IPS-18a (cell line): ENCODE results near the gene PDLIM5.

Experiments used
- H3K27ac ChIP-seq: one replicate; pipeline ENCODE4 v1.5.1; 2013; ENCODE audit warnings: low read length
- H3K27me3 ChIP-seq: one replicate; pipeline ENCODE4 v1.6.1; 2013; ENCODE audit warnings: mild to moderate bottlenecking, low read length; ENCODE audit not compliant: control insufficient read depth, insufficient read depth
- H3K36me3 ChIP-seq: one replicate; pipeline ENCODE4 v1.6.1; 2013; ENCODE audit warnings: low read depth, low read length; ENCODE audit not compliant: control insufficient read depth
- H3K4me1 ChIP-seq: one replicate; pipeline ENCODE4 v1.6.1; 2013; ENCODE audit warnings: low read depth, low read length; ENCODE audit not compliant: control insufficient read depth
- H3K4me3 ChIP-seq: one replicate; pipeline ENCODE4 v1.5.1; 2013; ENCODE audit warnings: low read length
- H3K9ac ChIP-seq: one replicate; pipeline ENCODE4 v1.6.1; 2013; ENCODE audit warnings: mild to moderate bottlenecking, low read length, moderate library complexity
- H3K9me3 ChIP-seq: one replicate; pipeline ENCODE4 v1.6.1; 2013; ENCODE audit warnings: low read depth, low read length; ENCODE audit not compliant: control insufficient read depth

Gene PDLIM5

DNA sequence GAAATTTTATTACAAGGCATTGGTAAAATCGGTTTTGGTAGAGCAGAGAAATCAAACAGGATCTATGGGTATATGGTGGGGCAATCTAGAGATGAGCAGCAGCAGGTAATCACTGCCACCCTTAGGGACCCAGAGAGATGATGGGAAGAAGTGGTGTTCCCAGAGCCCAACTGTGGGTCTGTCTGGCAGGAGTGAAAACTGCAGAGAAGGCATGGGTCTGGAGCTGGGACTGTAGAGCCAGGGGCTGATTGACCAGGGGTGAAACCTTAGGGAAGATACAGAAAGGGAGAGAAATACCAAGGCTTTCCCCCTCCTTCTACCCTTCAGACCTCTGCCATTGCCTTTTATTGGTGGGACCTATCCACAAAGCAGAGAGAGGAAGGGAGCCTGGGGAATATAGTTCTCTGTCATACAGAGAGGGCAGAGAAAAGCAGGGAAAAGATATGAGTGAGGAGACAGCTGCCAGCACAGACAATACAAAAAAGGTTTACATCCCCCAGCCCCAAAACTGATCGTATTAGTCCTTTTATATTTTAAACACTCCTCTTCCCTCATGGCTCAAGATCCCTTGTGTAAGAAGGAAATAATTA is 28.7 kb downstream of the PDLIM5 start:
- no peak overlapping the region for H3K9ac ChIP-seq
- no peak overlapping the region for H3K27ac ChIP-seq
- peaks cover 19% of the 10 kb centered on the region for H3K4me1 ChIP-seq
- H3K4me3 ChIP-seq = no peak overlapping the region
- no peaks in the 10 kb centered on the region for H3K36me3 ChIP-seq
- no peaks in the 10 kb centered on the region for H3K27me3 ChIP-seq
- no peaks in the 10 kb centered on the region for H3K9me3 ChIP-seq

DNA sequence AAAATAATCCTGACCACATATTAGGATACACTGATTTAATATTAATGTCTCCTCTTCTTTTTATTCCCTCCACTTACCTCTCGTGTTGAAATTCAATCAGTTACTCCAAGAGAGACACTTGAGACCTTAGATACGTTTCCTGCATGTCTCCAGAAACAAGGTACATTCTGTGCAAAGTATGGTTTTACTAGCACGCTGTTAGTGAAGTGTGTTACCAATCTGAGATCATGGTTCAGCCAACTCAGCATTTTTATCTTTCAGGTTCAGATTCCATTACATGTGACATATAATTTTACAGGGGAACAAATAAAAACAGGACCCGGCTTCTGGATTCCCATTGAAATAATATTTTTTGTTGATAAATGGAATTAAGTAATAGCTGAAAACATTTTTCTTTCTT is 32.2 kb downstream of the PDLIM5 start:
- Histone ChIP-seq H3K9me3 (no peaks in the 10 kb centered on the region), H3K4me1 (peaks cover 7% of the 10 kb centered on the region), H3K27me3 (no peaks in the 10 kb centered on the region), H3K36me3 (no peaks in the 10 kb centered on the region), H3K9ac (no peak overlapping the region), H3K27ac (no peak overlapping the region), H3K4me3 (no peak overlapping the region)

DNA sequence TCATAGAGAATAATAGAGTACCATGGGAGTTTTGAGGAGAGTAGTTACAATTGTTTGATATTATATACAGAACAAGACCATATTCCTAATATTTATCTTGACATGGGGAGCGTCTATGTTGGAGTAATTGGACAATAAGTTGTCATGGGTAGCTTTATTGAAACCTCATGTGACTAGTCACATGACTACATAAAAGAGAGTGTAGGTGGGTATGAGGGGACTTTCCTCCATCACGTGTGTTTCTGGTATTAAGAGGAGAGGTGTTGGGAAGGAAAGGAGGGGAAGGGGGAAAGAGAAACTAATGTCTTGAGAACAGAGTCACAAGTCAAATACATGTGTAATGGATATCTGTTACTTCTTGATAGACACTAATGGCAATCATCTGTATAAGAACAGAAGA is 33.1 kb downstream of the PDLIM5 start:
- Histone ChIP-seq H3K4me1 (peaks cover 7% of the 10 kb centered on the region), H3K36me3 (no peaks in the 10 kb centered on the region), H3K27ac (no peak overlapping the region), H3K9me3 (no peaks in the 10 kb centered on the region), H3K27me3 (no peaks in the 10 kb centered on the region), H3K9ac (no peak overlapping the region), H3K4me3 (no peak overlapping the region)

DNA sequence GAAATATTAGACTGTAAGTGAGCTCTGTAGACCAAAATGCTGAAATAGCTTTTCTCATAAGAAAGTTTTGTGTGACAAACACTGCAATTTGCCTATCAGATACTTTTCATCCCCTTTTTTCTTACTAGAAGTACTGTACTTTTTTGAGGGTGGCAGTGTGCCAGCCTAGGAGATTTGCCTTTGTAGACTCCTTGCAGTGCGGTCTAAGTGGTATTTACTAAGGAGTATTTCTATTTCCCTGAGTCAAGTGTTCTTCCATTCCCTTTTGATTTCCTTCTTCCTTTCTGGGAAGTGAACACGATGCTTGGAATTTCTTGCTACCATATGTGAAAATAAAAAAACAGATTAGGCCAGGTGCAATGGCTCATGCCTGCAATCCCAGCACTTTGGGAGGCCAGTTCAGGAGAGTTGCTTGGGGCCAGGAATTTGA is 34.6 kb downstream of the PDLIM5 start:
- no peaks in the 10 kb centered on the region for H3K9me3 ChIP-seq
- H3K9ac ChIP-seq = no peak overlapping the region
- H3K27me3 ChIP-seq = no peaks in the 10 kb centered on the region
- H3K36me3 ChIP-seq = no peaks in the 10 kb centered on the region
- no peak overlapping the region for H3K27ac ChIP-seq
- no peak overlapping the region for H3K4me3 ChIP-seq
- H3K4me1 ChIP-seq = no peaks in the 10 kb centered on the region

DNA sequence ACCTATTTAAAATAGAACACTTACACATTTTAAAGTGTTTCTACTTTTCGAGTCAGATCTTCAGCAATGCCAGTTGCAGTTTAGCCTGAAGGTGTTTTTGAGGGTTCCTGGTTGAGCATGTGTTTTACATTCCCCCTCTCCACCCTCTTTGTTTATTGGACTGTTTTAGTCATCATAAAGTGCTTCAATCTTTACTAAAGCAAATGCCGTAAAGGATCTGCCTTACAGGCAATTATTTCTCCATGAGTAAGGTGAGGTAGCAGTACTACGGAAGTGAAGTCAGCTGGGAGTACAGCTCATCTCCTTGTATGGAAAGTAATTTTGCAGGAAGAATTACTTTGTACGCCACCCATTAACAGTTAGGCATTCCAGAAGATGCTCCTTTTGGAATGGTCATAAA is 36.9 kb downstream of the PDLIM5 start:
- Histone ChIP-seq H3K27me3 (no peaks in the 10 kb centered on the region), H3K9ac (no peak overlapping the region), H3K4me1 (no peaks in the 10 kb centered on the region), H3K9me3 (no peaks in the 10 kb centered on the region), H3K36me3 (no peaks in the 10 kb centered on the region), H3K4me3 (no peak overlapping the region), H3K27ac (no peak overlapping the region)

DNA sequence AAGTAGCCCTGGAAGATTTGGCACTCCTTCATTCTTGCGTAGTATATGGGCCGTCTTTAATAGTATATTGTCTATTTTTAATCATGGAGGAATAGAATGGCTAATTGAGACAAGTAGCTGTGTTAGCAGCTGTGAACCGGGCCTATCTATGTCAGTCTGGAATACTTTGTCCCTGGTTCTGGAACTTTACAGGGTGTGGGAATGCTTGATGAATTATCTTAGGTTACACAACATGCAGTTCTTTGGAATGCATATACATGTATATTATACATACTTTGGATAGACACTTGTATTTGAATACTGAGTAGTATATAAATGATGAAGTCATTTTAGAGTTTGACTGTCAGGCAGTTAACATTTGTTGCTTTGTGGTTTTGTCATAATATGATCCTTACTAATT is 37.4 kb downstream of the PDLIM5 start:
- H3K9me3 ChIP-seq = no peaks in the 10 kb centered on the region
- no peak overlapping the region for H3K9ac ChIP-seq
- no peak overlapping the region for H3K4me3 ChIP-seq
- no peak overlapping the region for H3K27ac ChIP-seq
- no peaks in the 10 kb centered on the region for H3K4me1 ChIP-seq
- no peaks in the 10 kb centered on the region for H3K36me3 ChIP-seq
- H3K27me3 ChIP-seq = no peaks in the 10 kb centered on the region

DNA sequence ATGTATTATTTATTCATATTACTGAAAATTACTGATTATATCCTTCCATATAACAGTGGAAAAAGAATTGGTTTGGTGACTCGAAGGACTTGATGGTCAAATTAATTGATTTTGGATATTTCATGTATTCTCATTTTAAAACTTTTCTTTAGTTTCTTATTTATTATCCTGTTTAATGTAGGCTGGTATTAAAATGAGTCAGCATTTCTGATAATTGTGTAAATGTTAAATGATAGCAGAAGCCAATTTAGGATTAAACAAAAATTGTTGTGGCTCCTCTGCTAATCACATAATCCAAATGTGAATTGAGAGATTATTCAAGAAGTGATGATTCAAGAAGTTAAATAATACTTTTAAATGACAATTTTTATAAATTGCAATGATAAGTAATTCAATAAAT is 38.7 kb downstream of the PDLIM5 start:
- H3K9ac ChIP-seq = no peak overlapping the region
- H3K36me3 ChIP-seq = no peaks in the 10 kb centered on the region
- no peak overlapping the region for H3K4me3 ChIP-seq
- no peaks in the 10 kb centered on the region for H3K27me3 ChIP-seq
- no peaks in the 10 kb centered on the region for H3K4me1 ChIP-seq
- H3K27ac ChIP-seq = no peak overlapping the region
- H3K9me3 ChIP-seq = no peaks in the 10 kb centered on the region

DNA sequence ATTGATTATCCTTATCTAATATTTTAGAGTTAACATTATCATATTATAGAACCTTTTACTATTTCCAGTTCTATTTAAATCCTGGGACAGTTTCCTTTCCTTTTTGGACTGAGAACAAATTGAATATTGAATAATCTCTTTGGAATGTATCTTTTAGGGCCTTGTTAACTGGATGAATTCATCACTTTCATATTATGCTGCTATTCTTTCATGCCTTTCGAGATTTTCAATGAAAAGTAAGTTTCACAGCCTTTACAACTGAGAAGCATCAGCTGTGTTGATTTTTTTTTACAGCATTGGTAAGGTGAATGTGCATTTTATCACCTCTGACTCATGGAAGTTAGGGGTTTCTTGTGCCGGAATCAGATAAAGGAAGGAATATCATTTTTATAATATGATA is 39.6 kb downstream of the PDLIM5 start:
- Histone ChIP-seq H3K9me3 (no peaks in the 10 kb centered on the region), H3K9ac (no peak overlapping the region), H3K36me3 (no peaks in the 10 kb centered on the region), H3K27me3 (no peaks in the 10 kb centered on the region), H3K4me1 (no peaks in the 10 kb centered on the region), H3K4me3 (no peak overlapping the region), H3K27ac (no peak overlapping the region)

DNA sequence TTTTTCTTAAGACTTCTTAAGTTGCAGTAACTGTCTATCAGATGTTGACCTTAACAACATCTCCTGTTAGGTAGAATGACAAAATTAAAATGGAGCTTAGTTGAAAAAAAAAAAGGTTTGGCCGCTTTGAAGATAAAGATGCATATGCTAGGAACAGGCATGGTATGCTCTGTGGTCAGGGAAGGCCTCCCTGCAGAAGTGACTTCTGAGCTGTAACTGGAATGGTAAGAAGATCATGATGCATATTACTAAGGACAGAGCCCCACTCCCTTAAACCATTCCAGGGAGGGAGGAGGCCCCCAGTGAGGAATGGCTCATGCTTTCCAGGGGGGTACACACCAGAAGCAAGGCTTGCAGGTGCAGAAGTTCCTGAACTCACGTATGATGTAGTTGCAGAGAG is 43.7 kb downstream of the PDLIM5 start:
- no peaks in the 10 kb centered on the region for H3K4me1 ChIP-seq
- no peaks in the 10 kb centered on the region for H3K9me3 ChIP-seq
- H3K9ac ChIP-seq = no peak overlapping the region
- no peak overlapping the region for H3K27ac ChIP-seq
- no peak overlapping the region for H3K4me3 ChIP-seq
- no peaks in the 10 kb centered on the region for H3K36me3 ChIP-seq
- H3K27me3 ChIP-seq = no peaks in the 10 kb centered on the region

DNA sequence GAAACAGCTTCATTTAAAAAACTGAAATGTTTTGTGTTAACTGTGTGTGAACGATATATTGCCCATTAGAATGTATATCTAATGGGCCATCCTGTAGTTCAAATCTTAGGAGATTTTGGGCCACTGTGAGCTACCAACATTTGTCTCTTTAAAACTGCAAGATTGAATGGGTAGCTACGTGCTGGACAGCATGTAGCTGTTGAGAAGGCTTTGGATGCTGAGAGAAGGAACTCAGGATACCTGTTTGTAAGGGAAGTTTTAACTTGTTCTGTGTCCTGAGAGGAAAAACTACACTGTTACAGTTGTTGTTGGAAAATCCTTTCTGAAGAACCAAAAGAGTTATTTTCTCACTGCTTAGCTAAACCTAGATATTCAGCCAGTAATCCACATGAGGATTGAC is 45.9 kb downstream of the PDLIM5 start:
- H3K4me1 ChIP-seq = no peaks in the 10 kb centered on the region
- no peak overlapping the region for H3K4me3 ChIP-seq
- H3K27me3 ChIP-seq = no peaks in the 10 kb centered on the region
- H3K9me3 ChIP-seq = no peaks in the 10 kb centered on the region
- no peak overlapping the region for H3K27ac ChIP-seq
- H3K9ac ChIP-seq = no peak overlapping the region
- H3K36me3 ChIP-seq = no peaks in the 10 kb centered on the region

DNA sequence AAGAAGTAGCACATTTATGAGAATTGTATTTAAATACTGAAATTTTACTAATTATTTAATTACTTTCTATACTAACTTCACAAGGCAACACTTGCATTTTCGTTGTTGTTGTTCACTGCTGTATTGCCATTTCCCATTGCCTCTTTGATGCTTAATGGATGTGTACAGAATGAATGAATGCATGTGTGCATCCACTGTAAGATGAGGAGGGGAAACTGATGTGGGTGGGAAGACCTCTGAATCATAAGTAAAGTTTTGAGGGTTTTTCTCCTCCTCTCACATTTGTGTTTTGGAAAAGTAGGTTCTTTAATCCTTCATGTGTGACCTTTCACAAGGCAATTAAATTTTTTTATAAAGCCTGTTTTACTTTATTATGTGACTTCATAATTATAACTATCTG is 46.8 kb downstream of the PDLIM5 start:
- no peaks in the 10 kb centered on the region for H3K4me1 ChIP-seq
- H3K36me3 ChIP-seq = no peaks in the 10 kb centered on the region
- no peak overlapping the region for H3K27ac ChIP-seq
- no peaks in the 10 kb centered on the region for H3K27me3 ChIP-seq
- no peak overlapping the region for H3K4me3 ChIP-seq
- H3K9ac ChIP-seq = no peak overlapping the region
- no peaks in the 10 kb centered on the region for H3K9me3 ChIP-seq

DNA sequence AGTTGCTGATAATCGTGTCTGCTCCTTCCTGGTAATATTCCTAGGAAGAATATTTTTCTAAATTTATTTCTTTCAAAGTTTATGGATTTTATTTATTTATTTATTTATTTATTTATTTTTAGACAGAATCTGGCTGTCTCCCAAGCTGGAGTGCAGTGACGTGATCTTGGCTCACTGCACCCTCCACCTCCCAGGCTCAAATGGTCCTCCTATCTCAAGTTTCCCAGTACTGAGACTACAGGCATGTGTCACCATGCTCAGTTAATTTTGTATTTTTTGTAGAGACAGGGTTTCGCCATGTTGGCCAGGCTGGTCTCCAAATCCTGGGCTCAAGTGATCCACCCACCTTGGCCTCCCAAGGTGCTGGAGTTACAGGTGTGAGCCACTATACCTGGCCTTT is 48.9 kb downstream of the PDLIM5 start:
- no peak overlapping the region for H3K4me3 ChIP-seq
- H3K27ac ChIP-seq = no peak overlapping the region
- H3K27me3 ChIP-seq = no peaks in the 10 kb centered on the region
- no peaks in the 10 kb centered on the region for H3K36me3 ChIP-seq
- H3K9ac ChIP-seq = no peak overlapping the region
- H3K4me1 ChIP-seq = no peaks in the 10 kb centered on the region
- no peaks in the 10 kb centered on the region for H3K9me3 ChIP-seq
